HEK293 (cell line): ENCODE measurements around the gene AKT2.

Source experiments
- CTCF ChIA-PET: fragments of 350-600 bp; formaldehyde crosslinking; extraction: SDS; loops from one replicate; lab custom pipeline; 2021; ENCODE audit warnings: antibody characterized with exemption; lab: Yijun Ruan, JAX
- POLR2A ChIA-PET: fragments of 300-600 bp; formaldehyde crosslinking; extraction: SDS; loops from one replicate; lab custom pipeline; 2020; ENCODE audit warnings: antibody characterized with exemption, inconsistent platforms; lab: Yijun Ruan, JAX
- H3K27ac ChIP-seq: fragments of 200-500 bp; sonication (Bioruptor generic); 2 replicates; pipeline ENCODE4 v1.5.1; 2014; ENCODE audit warnings: low read depth, low read length, control low read depth, inconsistent platforms; ENCODE audit errors: extremely low read depth
- H3K36me3 ChIP-seq, 2 experiments: fragments of 200-500 bp in 1 of 2; sonication (Bioruptor generic) in 1 of 2; 1 replicate in 1 of 2; 2 replicates in 1 of 2; pipeline ENCODE4 v1.5.1; 2014 to 2017; ENCODE audit warnings: inconsistent platforms in 2 of 2, low read length in 2 of 2; ENCODE audit not compliant: control insufficient read depth in 2 of 2, insufficient read depth in 1 of 2
- H3K4me1 ChIP-seq: fragments of 200-500 bp; sonication (Bioruptor generic); 2 replicates; pipeline ENCODE4 v1.5.1; 2014; ENCODE audit warnings: mild to moderate bottlenecking, low read length, inconsistent platforms; ENCODE audit not compliant: control insufficient read depth, insufficient read depth
- H3K4me3 ChIP-seq: 2 replicates; pipeline ENCODE4 v1.5.1; 2011; ENCODE audit warnings: low read depth, mild to moderate bottlenecking, control low read depth, low read length, moderate library complexity
- H3K9me3 ChIP-seq: fragments of 200-500 bp; sonication (Bioruptor generic); 2 replicates; pipeline ENCODE4 v1.5.1; 2014; ENCODE audit warnings: low read depth, low read length, inconsistent platforms; ENCODE audit not compliant: control insufficient read depth, insufficient read depth
- BCL11B ChIP-seq: fragments of 450-650 bp; formaldehyde crosslinking; IDR thresholded peaks from 2 replicates; pipeline ENCODE4 v1.5.1; 2016; ENCODE audit warnings: low read depth, missing biosample characterization, missing genetic modification characterization
- EGR2 ChIP-seq: fragments of 450-650 bp; formaldehyde crosslinking; IDR thresholded peaks from 2 replicates; pipeline ENCODE4 v1.5.1; 2016; ENCODE audit warnings: low read depth, missing biosample characterization, missing genetic modification characterization
- GLIS2 ChIP-seq: fragments of 450-650 bp; formaldehyde crosslinking; IDR thresholded peaks from 2 replicates; pipeline ENCODE4 v1.5.1; 2016; ENCODE audit warnings: missing biosample characterization, missing genetic modification characterization
- HOXA7 ChIP-seq: sonication (generic); formaldehyde crosslinking; IDR thresholded peaks from 2 replicates; pipeline ENCODE4 v1.8.1; 2022; ENCODE audit warnings: missing genetic modification reagents, borderline replicate concordance
- KLF8 ChIP-seq: fragments of 450-650 bp; formaldehyde crosslinking; IDR thresholded peaks from 2 replicates; pipeline ENCODE4 v1.5.1; 2016; ENCODE audit warnings: missing biosample characterization, missing genetic modification characterization
- OSR2 ChIP-seq: fragments of 450-650 bp; formaldehyde crosslinking; IDR thresholded peaks from 2 replicates; pipeline ENCODE4 v1.5.1; 2016; ENCODE audit warnings: missing biosample characterization, missing genetic modification characterization
- SCRT1 ChIP-seq: fragments of 450-650 bp; formaldehyde crosslinking; IDR thresholded peaks from 2 replicates; pipeline ENCODE4 v1.5.1; 2016; ENCODE audit warnings: missing biosample characterization, missing genetic modification characterization, borderline replicate concordance
- ZNF140 ChIP-seq: fragments of 450-650 bp; formaldehyde crosslinking; IDR thresholded peaks from 2 replicates; pipeline ENCODE4 v1.5.1; 2016; ENCODE audit warnings: missing biosample characterization, missing genetic modification characterization
- ZNF155 ChIP-seq: fragments of 450-650 bp; formaldehyde crosslinking; IDR thresholded peaks from 2 replicates; pipeline ENCODE4 v1.5.1; 2016; ENCODE audit warnings: missing biosample characterization, missing genetic modification characterization
- ZNF175 ChIP-seq: fragments of 450-650 bp; formaldehyde crosslinking; IDR thresholded peaks from 2 replicates; pipeline ENCODE4 v1.5.1; 2016; ENCODE audit warnings: missing biosample characterization, missing genetic modification characterization
- ZNF202 ChIP-seq: fragments of 450-650 bp; formaldehyde crosslinking; IDR thresholded peaks from 2 replicates; pipeline ENCODE4 v1.5.1; 2016; ENCODE audit warnings: missing biosample characterization, missing genetic modification characterization, borderline replicate concordance
- ZNF214 ChIP-seq: fragments of 450-650 bp; formaldehyde crosslinking; IDR thresholded peaks from 2 replicates; pipeline ENCODE4 v1.5.1; 2017; ENCODE audit warnings: missing biosample characterization, mild to moderate bottlenecking, missing genetic modification characterization, borderline replicate concordance
- ZNF239 ChIP-seq: fragments of 450-650 bp; formaldehyde crosslinking; IDR thresholded peaks from 2 replicates; pipeline ENCODE4 v1.5.1; 2016; ENCODE audit warnings: missing biosample characterization, missing genetic modification characterization
- ZNF24 ChIP-seq: fragments of 450-650 bp; formaldehyde crosslinking; IDR thresholded peaks from 2 replicates; pipeline ENCODE4 v1.5.1; 2016; ENCODE audit warnings: missing biosample characterization, missing genetic modification characterization
- ZNF658 ChIP-seq: fragments of 450-650 bp; formaldehyde crosslinking; IDR thresholded peaks from 2 replicates; pipeline ENCODE4; 2016; ENCODE audit warnings: missing biosample characterization, missing genetic modification characterization
- ZNF664 ChIP-seq: fragments of 450-650 bp; formaldehyde crosslinking; IDR thresholded peaks from 2 replicates; pipeline ENCODE4 v1.5.1; 2016; ENCODE audit warnings: missing biosample characterization, missing genetic modification characterization
- ZNF692 ChIP-seq: fragments of 450-650 bp; formaldehyde crosslinking; IDR thresholded peaks from 2 replicates; pipeline ENCODE4 v1.5.1; 2016; ENCODE audit warnings: missing biosample characterization, missing genetic modification characterization
- ZNF777 ChIP-seq: fragments of 450-650 bp; formaldehyde crosslinking; IDR thresholded peaks from 2 replicates; pipeline ENCODE4 v1.5.1; 2017; ENCODE audit warnings: missing biosample characterization, missing genetic modification characterization, borderline replicate concordance
- ZSCAN16 ChIP-seq: fragments of 450-650 bp; formaldehyde crosslinking; IDR thresholded peaks from 2 replicates; pipeline ENCODE4 v1.5.1; 2016; ENCODE audit warnings: missing biosample characterization, missing genetic modification characterization
- ZSCAN23 ChIP-seq: fragments of 450-650 bp; formaldehyde crosslinking; IDR thresholded peaks from 2 replicates; pipeline ENCODE4 v1.5.1; 2016; ENCODE audit warnings: missing biosample characterization, missing genetic modification characterization
- TF ChIP-seq, protein P1 (sequence below): fragments of 450-650 bp; formaldehyde crosslinking; conservative IDR thresholded peaks from 2 replicates; pipeline ENCODE4 v1.5.1; 2016; ENCODE audit warnings: low read depth, missing biosample characterization, missing genetic modification characterization
- TF ChIP-seq, protein P2 (sequence below): fragments of 450-650 bp; formaldehyde crosslinking; IDR thresholded peaks from 2 replicates; pipeline ENCODE4 v1.5.1; 2016; ENCODE audit warnings: missing biosample characterization, missing genetic modification characterization, borderline replicate concordance
- TF ChIP-seq, protein P3 (sequence below): fragments of 450-650 bp; formaldehyde crosslinking; optimal IDR thresholded peaks from 2 replicates; pipeline ENCODE3; 2016; ENCODE audit warnings: missing biosample characterization, mild to moderate bottlenecking, missing genetic modification characterization

Gene AKT2

GRCh38 chr19:40216013-40216776 lies 69.0 kb downstream of the AKT2 start (continued):
- TF ChIP-seq, protein P1, sequence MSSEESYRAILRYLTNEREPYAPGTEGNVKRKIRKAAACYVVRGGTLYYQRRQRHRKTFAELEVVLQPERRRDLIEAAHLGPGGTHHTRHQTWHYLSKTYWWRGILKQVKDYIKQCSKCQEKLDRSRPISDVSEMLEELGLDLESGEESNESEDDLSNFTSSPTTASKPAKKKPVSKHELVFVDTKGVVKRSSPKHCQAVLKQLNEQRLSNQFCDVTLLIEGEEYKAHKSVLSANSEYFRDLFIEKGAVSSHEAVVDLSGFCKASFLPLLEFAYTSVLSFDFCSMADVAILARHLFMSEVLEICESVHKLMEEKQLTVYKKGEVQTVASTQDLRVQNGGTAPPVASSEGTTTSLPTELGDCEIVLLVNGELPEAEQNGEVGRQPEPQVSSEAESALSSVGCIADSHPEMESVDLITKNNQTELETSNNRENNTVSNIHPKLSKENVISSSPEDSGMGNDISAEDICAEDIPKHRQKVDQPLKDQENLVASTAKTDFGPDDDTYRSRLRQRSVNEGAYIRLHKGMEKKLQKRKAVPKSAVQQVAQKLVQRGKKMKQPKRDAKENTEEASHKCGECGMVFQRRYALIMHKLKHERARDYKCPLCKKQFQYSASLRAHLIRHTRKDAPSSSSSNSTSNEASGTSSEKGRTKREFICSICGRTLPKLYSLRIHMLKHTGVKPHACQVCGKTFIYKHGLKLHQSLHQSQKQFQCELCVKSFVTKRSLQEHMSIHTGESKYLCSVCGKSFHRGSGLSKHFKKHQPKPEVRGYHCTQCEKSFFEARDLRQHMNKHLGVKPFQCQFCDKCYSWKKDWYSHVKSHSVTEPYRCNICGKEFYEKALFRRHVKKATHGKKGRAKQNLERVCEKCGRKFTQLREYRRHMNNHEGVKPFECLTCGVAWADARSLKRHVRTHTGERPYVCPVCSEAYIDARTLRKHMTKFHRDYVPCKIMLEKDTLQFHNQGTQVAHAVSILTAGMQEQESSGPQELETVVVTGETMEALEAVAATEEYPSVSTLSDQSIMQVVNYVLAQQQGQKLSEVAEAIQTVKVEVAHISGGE, result no peak
- TF ChIP-seq ZNF202 (tag by site-specific recombination) (no peak), SCRT1 (tag by site-specific recombination) (peak; percentile 42)

DNA sequence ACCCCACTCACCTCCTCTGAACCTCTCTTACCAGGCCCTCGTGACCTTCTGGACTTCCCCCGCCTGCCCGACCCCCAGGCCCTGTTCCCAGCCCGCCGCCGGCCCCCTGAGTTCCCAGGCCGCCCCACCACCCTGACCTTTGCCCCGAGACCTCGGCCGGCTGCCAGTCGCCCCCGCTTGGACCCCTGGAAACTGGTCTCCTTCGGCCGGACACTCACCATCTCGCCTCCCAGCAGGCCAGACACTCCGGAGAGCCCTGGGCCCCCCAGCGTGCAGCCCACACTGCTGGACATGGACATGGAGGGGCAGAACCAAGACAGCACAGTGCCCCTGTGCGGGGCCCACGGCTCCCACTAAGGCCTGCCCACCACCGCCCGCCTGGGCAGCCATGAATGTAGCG lies 70.2 kb downstream of the AKT2 start:
- Histone ChIP-seq H3K4me1 (peaks cover 14% of the 10 kb centered on the region), H3K9me3 (no peaks in the 10 kb centered on the region), H3K27ac (no peak overlapping the region), H3K4me3 (no peak overlapping the region), H3K36me3 (peaks cover 20 to 28% of the 10 kb centered on the region in 2 experiments)
- peak; percentile 62; the same call in 1 of the 2 replicates for TF ChIP-seq BCL11B
- TF ChIP-seq ZNF777 (tag by site-specific recombination), result no peak
- TF ChIP-seq OSR2 (tag by site-specific recombination), result no peak
- peak; percentile 42; the same call in 1 of the 2 replicates for TF ChIP-seq ZNF692 (tag by site-specific recombination)
- no peak for TF ChIP-seq ZNF24 (tag by site-specific recombination)
- no peak for TF ChIP-seq ZSCAN16 (tag by site-specific recombination)
- no peak for TF ChIP-seq ZNF175 (tag by site-specific recombination)
- peak; percentile 49 for TF ChIP-seq GLIS2
- TF ChIP-seq HOXA7, result no peak
- ChIA-PET CTCF (no interaction called here), POLR2A (no interaction called here)

GRCh38 chr19:40213882-40214570 lies 71.1 kb downstream of the AKT2 start:
- H3K4me1 ChIP-seq, result peaks cover 6% of the 10 kb centered on the region
- TF ChIP-seq ZNF155 (no peak), ZNF214 (tag by site-specific recombination) (no peak), GLIS2 (0 out of 2 replicates have a peak, but pooled peaks have one; percentile 13), ZSCAN23 (tag by site-specific recombination) (no peak), ZNF664 (tag by site-specific recombination) (no peak), EGR2 (tag by site-specific recombination) (no peak), ZNF140 (tag by site-specific recombination) (no peak), KLF8 (tag by site-specific recombination) (peak; percentile 53; the same call in 1 of the 2 replicates), ZNF239 (no peak), ZNF658 (no peak)
- TF ChIP-seq, protein P2, sequence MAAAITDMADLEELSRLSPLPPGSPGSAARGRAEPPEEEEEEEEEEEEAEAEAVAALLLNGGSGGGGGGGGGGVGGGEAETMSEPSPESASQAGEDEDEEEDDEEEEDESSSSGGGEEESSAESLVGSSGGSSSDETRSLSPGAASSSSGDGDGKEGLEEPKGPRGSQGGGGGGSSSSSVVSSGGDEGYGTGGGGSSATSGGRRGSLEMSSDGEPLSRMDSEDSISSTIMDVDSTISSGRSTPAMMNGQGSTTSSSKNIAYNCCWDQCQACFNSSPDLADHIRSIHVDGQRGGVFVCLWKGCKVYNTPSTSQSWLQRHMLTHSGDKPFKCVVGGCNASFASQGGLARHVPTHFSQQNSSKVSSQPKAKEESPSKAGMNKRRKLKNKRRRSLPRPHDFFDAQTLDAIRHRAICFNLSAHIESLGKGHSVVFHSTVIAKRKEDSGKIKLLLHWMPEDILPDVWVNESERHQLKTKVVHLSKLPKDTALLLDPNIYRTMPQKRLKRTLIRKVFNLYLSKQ (tag by site-specific recombination), result no peak
- TF ChIP-seq, protein P3, sequence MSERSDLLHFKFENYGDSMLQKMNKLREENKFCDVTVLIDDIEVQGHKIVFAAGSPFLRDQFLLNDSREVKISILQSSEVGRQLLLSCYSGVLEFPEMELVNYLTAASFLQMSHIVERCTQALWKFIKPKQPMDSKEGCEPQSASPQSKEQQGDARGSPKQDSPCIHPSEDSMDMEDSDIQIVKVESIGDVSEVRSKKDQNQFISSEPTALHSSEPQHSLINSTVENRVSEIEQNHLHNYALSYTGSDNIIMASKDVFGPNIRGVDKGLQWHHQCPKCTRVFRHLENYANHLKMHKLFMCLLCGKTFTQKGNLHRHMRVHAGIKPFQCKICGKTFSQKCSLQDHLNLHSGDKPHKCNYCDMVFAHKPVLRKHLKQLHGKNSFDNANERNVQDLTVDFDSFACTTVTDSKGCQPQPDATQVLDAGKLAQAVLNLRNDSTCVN (tag by site-specific recombination), result no peak
- TF ChIP-seq, all 188 proteins: peak for 2
- Histone ChIP-seq H3K9me3 (no peaks in the 10 kb centered on the region), H3K36me3 (peaks cover 29 to 30% of the 10 kb centered on the region in 2 experiments), H3K4me3 (no peak overlapping the region), H3K27ac (no peak overlapping the region)
- ChIA-PET POLR2A (no interaction called here), CTCF (no interaction called here)
